ENCODE measurements around the gene BMPER. TPM values are rescaled to one million over a fixed set of nuclear protein-coding genes. Genes with fewer than 3 reads are reported as not detected.

Gene BMPER
- total and polyA plus RNA-seq, 2 of the 8 experiments (the other 6 are each of a cell fraction or from before 2014, with no cell fraction given), result 0.33 to 0.69 TPM

DNA sequence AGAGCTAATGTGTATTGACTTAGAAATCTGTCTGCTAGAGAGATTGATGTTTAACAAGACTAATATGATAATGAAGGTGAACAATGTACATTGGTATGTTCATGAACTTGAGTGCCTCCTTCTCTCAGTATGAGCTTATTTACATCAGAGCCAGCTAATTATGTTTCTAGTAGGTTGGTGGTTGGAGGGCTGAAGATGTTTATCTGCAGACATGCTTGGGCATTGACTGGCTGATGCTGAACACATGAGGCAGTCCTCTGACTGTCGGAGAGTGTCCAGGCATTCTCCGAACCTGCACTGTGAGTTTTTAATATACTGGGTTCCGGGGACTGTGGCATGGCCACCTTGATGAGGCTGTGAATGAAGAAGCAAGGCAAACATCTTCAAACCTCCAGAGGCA, 47.5 kb downstream of the BMPER start:
- Histone ChIP-seq H3K36me3 (ENCODE audit: control insufficient read depth in 2 of 4, insufficient read depth in 4 of 4, low read length in 3 of 4) (no peaks in the 10 kb centered on the region), H3K9me3 (ENCODE audit: insufficient read depth in 2 of 2, low read depth in 1 of 2, low read length in 1 of 2) (no peaks in the 10 kb centered on the region), H2BK5ac (ENCODE audit: low read depth, low read length) (no peak overlapping the region), H3K79me2 (ENCODE audit: control insufficient read depth in 1 of 2, insufficient read depth in 2 of 2, low read length in 2 of 2) (no peaks in the 10 kb centered on the region), H4K5ac (ENCODE audit: insufficient read length, low read depth, low read length) (no peak overlapping the region), H3K4me2 (ENCODE audit: insufficient read depth in 1 of 2, low read depth in 2 of 2, low read length in 2 of 2) (no peak overlapping the region), H2BK120ac (replicated peaks; ENCODE audit: low read depth, low read length) (no peak overlapping the region), H3K4ac (replicated peaks; ENCODE audit: insufficient read length, low read depth, low read length) (no peak overlapping the region), H2AK5ac (ENCODE audit: low read depth, low read length) (no peak overlapping the region), H2BK12ac (ENCODE audit: low read depth, low read length) (no peak overlapping the region), H3K27me3 (replicated peaks in 1 of 4; ENCODE audit: control insufficient read depth in 3 of 4, extremely low read depth in 1 of 4, insufficient read depth in 3 of 4, low read length in 3 of 4) (no peaks in the 10 kb centered on the region), H4K91ac (replicated peaks; ENCODE audit: insufficient read length, low read length) (no peak overlapping the region), H4K20me1 (replicated peaks in 1 of 2; ENCODE audit: control insufficient read depth in 1 of 2, insufficient read depth in 2 of 2, low read length in 2 of 2) (no peaks in the 10 kb centered on the region), H2BK15ac (ENCODE audit: low read length) (no peak overlapping the region), H3K9ac (replicated peaks in 1 of 4; ENCODE audit: extremely low read depth in 1 of 4, low read depth in 3 of 4, low read length in 3 of 4) (0 out of 7 replicates have a peak overlapping the region, but pooled peaks of 1 of the 4 experiments have one; percentile 24), H3K4me1 (replicated peaks in 1 of 4; ENCODE audit: control insufficient read depth in 3 of 4, insufficient read depth in 4 of 4, low read length in 3 of 4) (no peaks in the 10 kb centered on the region), H2BK20ac (ENCODE audit: low read length) (no peak overlapping the region), H2AFZ (ENCODE audit: low read length) (no peak overlapping the region), H3K56ac (replicated peaks; ENCODE audit: insufficient read length, low read depth, low read length) (no peak overlapping the region), H3K4me3 (ENCODE audit: extremely low read depth in 1 of 4, insufficient read depth in 2 of 4, low read depth in 3 of 4, low read length in 4 of 4) (no peak overlapping the region), H3K27ac (ENCODE audit: low read depth, low read length) (no peak overlapping the region), H3K14ac (ENCODE audit: insufficient read length) (no peak overlapping the region), H3K23ac (ENCODE audit: insufficient read length) (no peak overlapping the region), H3K23me2 (ENCODE audit: low read depth, low read length) (no peaks in the 10 kb centered on the region), H3K79me1 (ENCODE audit: low read depth, low read length) (no peaks in the 10 kb centered on the region), H3K18ac (ENCODE audit: extremely low read depth, low read length) (no peak overlapping the region), H4K8ac (ENCODE audit: extremely low read depth, insufficient read depth, low read length) (no peak overlapping the region)
- no peak for FAIRE-seq
- ChIA-PET POLR2A (ENCODE audit: partially characterized antibody) (no interaction called here), CTCF (ENCODE audit: partially characterized antibody) (interaction anchor here (1.0 kb wide), 1 partner anchor 20 kb away, joined by 5 read pairs; no protein-coding TSS in a partner anchor)
- 86% methylated on average over 3 of the region's 3 CpGs; no CpG with 5 or more reads in 1 of the 2 experiments for WGBS, 2 experiments (ENCODE audit: extremely low coverage in 1 of 2, insufficient coverage in 1 of 2, insufficient read length in 1 of 2, insufficient replicate concordance in 2 of 2, low coverage in 1 of 2, low lambda C conversion rate in 2 of 2, missing lambda C conversion rate in 1 of 2)
- no peak for DNase-seq (ENCODE audit: low read depth in 1 of 2, low spot score in 2 of 2)
- TF ChIP-seq CREB1 (IDR thresholded peaks at IDR 0.05) (no peak), TEAD4 (IDR thresholded peaks at IDR 0.05; ENCODE audit: low read depth, low read length) (no peak), CTBP2 (IDR thresholded peaks at IDR 0.05; ENCODE audit: borderline replicate concordance, insufficient read depth, insufficient read length, low read length) (no peak), NRF1 (IDR thresholded peaks at IDR 0.05; ENCODE audit: low read depth, low read length) (no peak), CHD1 (IDR thresholded peaks at IDR 0.05; ENCODE audit: low read depth, low read length) (no peak), ZNF274 (IDR thresholded peaks at IDR 0.05; ENCODE audit: borderline replicate concordance, extremely low read depth, low read length) (no peak), PHF8 (conservative IDR thresholded peaks at IDR 0.05; ENCODE audit: low read depth, low read length) (no peak)
- TF ChIP-seq, protein P1, sequence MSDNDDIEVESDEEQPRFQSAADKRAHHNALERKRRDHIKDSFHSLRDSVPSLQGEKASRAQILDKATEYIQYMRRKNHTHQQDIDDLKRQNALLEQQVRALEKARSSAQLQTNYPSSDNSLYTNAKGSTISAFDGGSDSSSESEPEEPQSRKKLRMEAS (IDR thresholded peaks at IDR 0.05), result no peak

All from H1 (cell line).